ENCODE measurements around the gene OSBPL6. TPM values are rescaled to one million over a fixed set of nuclear protein-coding genes. Genes with fewer than 3 reads are reported as not detected.

The OSBPL6 gene
- total and polyA plus RNA-seq, 4 donors, result 1.3 to 3.3 (median 2.2) TPM

DNA sequence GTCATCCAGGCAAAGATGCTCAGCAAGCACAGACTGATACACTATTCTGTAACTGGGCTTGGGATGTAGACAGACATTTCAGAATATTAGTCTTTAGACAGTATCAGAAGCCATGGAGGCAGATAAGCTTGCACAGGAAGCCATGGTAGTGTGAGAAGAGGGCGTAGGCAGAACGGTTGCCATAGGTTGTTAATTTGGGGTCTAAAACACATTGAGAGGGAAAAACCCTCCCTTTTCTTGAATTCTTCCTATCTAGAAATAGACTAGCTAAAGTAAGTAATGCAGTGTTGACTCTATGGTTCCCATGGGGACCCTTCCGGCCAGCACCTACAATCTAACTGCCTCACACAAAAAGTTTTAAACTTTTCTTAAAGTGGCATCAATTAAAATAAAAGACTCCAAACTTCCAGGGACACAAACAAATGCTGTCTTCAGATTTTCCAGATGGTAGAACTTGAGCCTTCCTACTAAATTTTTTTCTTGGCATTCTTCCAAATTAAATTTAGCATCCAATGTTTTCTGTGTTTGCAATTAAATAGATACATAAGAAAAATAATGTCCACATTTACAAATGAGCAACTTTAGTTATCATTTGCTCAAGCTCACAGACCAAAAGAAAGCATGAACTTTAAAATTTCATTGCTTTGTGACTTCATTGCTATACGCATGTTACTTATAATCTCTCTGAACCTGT is 254.8 kb downstream of the OSBPL6 start:
- TF ChIP-seq, protein P1, sequence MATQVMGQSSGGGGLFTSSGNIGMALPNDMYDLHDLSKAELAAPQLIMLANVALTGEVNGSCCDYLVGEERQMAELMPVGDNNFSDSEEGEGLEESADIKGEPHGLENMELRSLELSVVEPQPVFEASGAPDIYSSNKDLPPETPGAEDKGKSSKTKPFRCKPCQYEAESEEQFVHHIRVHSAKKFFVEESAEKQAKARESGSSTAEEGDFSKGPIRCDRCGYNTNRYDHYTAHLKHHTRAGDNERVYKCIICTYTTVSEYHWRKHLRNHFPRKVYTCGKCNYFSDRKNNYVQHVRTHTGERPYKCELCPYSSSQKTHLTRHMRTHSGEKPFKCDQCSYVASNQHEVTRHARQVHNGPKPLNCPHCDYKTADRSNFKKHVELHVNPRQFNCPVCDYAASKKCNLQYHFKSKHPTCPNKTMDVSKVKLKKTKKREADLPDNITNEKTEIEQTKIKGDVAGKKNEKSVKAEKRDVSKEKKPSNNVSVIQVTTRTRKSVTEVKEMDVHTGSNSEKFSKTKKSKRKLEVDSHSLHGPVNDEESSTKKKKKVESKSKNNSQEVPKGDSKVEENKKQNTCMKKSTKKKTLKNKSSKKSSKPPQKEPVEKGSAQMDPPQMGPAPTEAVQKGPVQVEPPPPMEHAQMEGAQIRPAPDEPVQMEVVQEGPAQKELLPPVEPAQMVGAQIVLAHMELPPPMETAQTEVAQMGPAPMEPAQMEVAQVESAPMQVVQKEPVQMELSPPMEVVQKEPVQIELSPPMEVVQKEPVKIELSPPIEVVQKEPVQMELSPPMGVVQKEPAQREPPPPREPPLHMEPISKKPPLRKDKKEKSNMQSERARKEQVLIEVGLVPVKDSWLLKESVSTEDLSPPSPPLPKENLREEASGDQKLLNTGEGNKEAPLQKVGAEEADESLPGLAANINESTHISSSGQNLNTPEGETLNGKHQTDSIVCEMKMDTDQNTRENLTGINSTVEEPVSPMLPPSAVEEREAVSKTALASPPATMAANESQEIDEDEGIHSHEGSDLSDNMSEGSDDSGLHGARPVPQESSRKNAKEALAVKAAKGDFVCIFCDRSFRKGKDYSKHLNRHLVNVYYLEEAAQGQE (IDR thresholded peaks at IDR 0.05), result no peak
- no peak for TF ChIP-seq FOXA1 (IDR thresholded peaks at IDR 0.05)
- no peak for TF ChIP-seq ZBTB33 (IDR thresholded peaks at IDR 0.05)
- TF ChIP-seq HNF4G (IDR thresholded peaks at IDR 0.05), result no peak
- TF ChIP-seq TAF1 (conservative IDR thresholded peaks at IDR 0.05), result no peak
- TF ChIP-seq RAD21 (IDR thresholded peaks at IDR 0.05), result no peak
- TF ChIP-seq GABPA (IDR thresholded peaks at IDR 0.05 in 1 of 2, conservative IDR thresholded peaks at IDR 0.05 in 1 of 2), result no peak
- no peak for TF ChIP-seq MAX (IDR thresholded peaks at IDR 0.05)
- TF ChIP-seq SP1 (IDR thresholded peaks at IDR 0.05), result no peak
- TF ChIP-seq, protein P2, sequence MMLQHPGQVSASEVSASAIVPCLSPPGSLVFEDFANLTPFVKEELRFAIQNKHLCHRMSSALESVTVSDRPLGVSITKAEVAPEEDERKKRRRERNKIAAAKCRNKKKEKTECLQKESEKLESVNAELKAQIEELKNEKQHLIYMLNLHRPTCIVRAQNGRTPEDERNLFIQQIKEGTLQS (IDR thresholded peaks at IDR 0.05), result no peak
- TF ChIP-seq HNF4A (conservative IDR thresholded peaks at IDR 0.05), result no peak
- TF ChIP-seq FOXA2 (IDR thresholded peaks at IDR 0.05), result no peak
- no peak for TF ChIP-seq NR2F2 (IDR thresholded peaks at IDR 0.05)
- no peak for TF ChIP-seq YY1 (IDR thresholded peaks at IDR 0.05)
- no peak for TF ChIP-seq JUND (IDR thresholded peaks at IDR 0.05)
- no peak for TF ChIP-seq RXRA (IDR thresholded peaks at IDR 0.05)
- TF ChIP-seq, protein P3, sequence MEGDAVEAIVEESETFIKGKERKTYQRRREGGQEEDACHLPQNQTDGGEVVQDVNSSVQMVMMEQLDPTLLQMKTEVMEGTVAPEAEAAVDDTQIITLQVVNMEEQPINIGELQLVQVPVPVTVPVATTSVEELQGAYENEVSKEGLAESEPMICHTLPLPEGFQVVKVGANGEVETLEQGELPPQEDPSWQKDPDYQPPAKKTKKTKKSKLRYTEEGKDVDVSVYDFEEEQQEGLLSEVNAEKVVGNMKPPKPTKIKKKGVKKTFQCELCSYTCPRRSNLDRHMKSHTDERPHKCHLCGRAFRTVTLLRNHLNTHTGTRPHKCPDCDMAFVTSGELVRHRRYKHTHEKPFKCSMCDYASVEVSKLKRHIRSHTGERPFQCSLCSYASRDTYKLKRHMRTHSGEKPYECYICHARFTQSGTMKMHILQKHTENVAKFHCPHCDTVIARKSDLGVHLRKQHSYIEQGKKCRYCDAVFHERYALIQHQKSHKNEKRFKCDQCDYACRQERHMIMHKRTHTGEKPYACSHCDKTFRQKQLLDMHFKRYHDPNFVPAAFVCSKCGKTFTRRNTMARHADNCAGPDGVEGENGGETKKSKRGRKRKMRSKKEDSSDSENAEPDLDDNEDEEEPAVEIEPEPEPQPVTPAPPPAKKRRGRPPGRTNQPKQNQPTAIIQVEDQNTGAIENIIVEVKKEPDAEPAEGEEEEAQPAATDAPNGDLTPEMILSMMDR (IDR thresholded peaks at IDR 0.05; ENCODE audit: low read depth, low read length, missing input control), result no peak
- TF ChIP-seq EGR1 (IDR thresholded peaks at IDR 0.05; ENCODE audit: low read depth in 2 of 2), result no peak
- WGBS, result 87% methylated on average over 4 of the region's 4 CpGs
- peak overlapping the region in 1 of 2 donors; percentile 90 for H3K9ac ChIP-seq (ENCODE audit: low read depth in 1 of 2, low read length in 2 of 2)
- H3K4me3 ChIP-seq (ENCODE audit: low read depth in 1 of 3, low read length in 3 of 3), result peak overlapping the region in 1 of 3 donors; percentile 90
- DNase-seq (ENCODE audit: low spot score), result no peak
- peaks cover 2 to 27% (median 20%) of the 10 kb centered on the region in 4 donors for H3K4me1 ChIP-seq (ENCODE audit: control insufficient read depth in 4 of 4, insufficient read depth in 4 of 4, low read length in 3 of 4)
- H3K27ac ChIP-seq (ENCODE audit: low read depth in 1 of 2, low read length in 2 of 2), result peak overlapping the region in 1 of 2 donors; percentile 100
- H3K36me3 ChIP-seq (ENCODE audit: control insufficient read depth in 4 of 4, insufficient read depth in 3 of 4, low read depth in 1 of 4, low read length in 3 of 4), result peaks cover 0 to 26% (median 22%) of the 10 kb centered on the region in 4 donors
- H3K9me3 ChIP-seq (ENCODE audit: control insufficient read depth in 4 of 4, low read length in 3 of 4), result no peaks in the 10 kb centered on the region
- H3K27me3 ChIP-seq (ENCODE audit: control insufficient read depth in 4 of 4, insufficient read depth in 4 of 4, low read length in 3 of 4), result no peaks in the 10 kb centered on the region

All from liver (tissue), 9 donors.